ENCODE measurements around the gene CRIP3.

CRIP3 gene

DNA sequence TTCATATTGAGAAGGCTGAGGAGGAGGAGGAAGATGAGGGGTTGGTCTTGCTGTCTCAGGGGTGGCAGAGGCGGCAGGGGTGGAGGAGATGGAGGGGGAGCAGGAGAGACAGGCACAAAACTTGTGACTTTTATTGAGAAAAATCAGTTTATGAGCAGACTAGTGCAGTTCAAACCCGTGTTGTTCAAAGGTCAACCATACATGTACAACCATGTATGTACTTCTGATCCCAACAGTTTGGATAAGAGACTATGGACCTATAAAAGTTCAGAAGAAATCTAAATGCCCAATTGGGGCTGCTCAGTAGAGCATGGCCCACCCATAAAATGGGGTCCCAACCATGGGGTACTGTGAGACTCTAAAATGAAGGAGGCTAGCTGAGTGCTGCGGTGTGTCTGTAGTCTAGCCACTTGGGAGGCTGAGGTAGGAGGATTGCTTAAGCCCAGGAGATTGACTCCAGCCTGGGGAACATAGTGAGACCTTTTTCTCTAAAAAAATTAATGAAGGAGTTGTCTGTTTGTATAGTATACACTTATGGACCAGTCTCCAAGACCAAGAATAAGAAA lies 18.2 kb downstream of the CRIP3 start:
- H3K4me3 ChIP-seq (ENCODE audit: control insufficient read depth, low read depth, low read length): no peak overlapping the region
- no peak for DNase-seq (ENCODE audit: low read depth)
- TF ChIP-seq, protein P1, sequence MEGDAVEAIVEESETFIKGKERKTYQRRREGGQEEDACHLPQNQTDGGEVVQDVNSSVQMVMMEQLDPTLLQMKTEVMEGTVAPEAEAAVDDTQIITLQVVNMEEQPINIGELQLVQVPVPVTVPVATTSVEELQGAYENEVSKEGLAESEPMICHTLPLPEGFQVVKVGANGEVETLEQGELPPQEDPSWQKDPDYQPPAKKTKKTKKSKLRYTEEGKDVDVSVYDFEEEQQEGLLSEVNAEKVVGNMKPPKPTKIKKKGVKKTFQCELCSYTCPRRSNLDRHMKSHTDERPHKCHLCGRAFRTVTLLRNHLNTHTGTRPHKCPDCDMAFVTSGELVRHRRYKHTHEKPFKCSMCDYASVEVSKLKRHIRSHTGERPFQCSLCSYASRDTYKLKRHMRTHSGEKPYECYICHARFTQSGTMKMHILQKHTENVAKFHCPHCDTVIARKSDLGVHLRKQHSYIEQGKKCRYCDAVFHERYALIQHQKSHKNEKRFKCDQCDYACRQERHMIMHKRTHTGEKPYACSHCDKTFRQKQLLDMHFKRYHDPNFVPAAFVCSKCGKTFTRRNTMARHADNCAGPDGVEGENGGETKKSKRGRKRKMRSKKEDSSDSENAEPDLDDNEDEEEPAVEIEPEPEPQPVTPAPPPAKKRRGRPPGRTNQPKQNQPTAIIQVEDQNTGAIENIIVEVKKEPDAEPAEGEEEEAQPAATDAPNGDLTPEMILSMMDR (IDR thresholded peaks at IDR 0.05; ENCODE audit: control insufficient read depth, insufficient read depth, low read depth, low read length, missing control alignments): no peak

DNA sequence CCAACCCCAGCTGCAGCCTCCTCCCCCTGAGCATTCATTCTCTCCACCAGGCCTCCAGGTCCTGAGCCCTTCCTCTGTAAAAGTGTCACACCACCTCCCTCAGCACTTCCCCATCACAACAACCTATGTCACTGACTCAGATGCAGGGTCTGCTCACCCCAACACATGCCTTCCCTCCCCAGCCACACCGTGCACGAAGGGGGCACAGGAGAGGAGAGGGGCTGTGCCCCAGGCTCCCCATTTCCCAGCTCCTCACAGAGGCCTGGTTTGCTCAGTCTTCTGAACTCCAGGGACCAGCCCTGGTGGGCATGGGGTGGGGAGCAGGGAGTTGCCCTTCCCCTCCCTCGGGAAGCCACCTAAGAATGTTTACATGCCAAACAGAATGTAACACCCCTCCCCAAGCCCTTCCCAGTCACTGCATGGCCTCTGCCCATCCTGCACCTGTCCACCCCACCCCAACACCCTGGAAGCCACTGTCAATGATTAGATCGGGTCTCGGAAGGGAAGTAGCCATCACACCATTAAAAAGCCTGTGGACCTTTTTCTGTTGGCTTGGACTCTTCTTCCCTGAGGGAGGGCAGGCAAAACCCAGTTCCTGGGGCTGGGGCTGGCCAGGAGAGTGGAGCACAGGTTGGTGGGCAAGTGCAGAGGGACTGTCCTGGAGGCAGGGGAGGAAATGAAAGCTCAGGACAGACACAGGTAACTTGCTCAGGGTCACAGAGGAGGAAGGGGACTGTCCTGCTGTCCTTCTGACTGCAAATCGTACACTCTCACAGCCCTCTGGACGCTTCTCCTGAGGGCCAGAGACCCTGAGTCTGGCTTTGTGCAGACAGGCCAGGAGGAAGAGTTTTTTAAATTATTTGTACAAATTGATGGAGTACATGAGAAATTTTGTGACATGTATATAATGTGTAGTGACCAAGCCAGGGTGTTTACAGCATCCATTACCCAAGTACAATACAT lies 20.6 kb downstream of the CRIP3 start:
- no peak overlapping the region for H3K4me3 ChIP-seq (ENCODE audit: control insufficient read depth, low read depth, low read length)
- TF ChIP-seq, protein P1 (IDR thresholded peaks at IDR 0.05; ENCODE audit: control insufficient read depth, insufficient read depth, low read depth, low read length, missing control alignments): no peak
- no peak for DNase-seq (ENCODE audit: low read depth)

DNA sequence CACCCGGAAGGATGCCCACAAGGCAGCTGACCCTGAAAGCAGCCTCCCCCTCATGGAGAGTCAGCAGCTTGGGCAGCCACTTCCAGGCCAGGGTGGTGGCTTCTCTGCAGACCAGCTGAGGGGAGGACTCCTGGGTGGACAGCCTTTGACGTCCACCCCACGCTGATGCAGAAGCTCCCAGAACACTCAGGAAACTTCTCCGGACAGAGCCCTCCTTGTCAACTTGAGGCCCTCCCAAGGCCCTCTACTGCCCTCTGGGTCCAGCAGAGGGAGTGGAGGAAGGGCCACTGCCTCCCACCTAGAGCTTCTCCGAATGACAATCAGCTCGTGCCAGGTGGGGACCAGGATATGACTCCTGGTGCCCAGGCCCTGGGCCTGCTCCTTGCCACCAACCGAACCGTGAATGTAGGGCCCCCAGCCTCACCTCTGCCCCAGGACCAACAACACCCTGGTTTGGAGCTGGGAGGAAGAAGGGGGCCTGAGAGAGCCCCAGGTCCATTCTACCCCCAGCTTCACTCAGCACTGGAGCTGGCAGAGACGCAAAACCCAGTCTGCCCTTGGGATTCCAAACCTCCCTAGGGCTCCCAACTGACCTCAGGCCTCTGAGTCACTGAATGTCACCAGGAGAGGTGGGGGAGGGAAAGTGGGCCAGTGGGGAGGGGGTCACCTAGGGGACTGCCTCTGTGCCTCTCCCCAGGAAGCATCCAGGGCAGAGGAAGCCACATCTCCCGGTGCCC lies 21.5 kb downstream of the CRIP3 start:
- no peak for DNase-seq (ENCODE audit: low read depth)
- no peak overlapping the region for H3K4me3 ChIP-seq (ENCODE audit: control insufficient read depth, low read depth, low read length)
- TF ChIP-seq, protein P1 (IDR thresholded peaks at IDR 0.05; ENCODE audit: control insufficient read depth, insufficient read depth, low read depth, low read length, missing control alignments): peak; percentile 25

DNA sequence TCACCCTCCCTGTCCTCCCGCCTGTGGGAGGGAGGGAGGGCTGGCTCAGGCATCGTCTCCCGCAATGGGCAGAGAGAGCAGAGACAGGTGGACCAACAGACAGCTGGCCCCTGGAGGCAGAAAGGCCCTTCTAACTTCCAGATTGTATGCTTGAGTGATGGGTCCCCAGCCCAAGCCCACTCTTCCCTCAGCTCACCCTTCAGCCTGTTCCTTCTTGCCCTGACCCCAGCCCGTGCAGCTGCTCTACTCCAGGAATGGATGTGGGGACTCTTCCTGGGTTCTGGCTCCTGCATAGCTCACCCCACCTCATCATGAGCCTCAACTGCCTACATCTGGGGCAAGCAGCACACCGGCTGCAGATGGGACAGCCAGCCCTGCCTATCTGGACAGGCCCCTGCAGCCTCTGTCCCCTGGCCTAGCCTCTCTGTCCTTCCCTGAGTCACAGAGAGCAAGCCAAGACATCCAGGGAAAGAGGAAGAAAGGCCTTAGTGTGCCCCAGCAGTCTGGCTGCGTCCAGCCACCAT lies 22.1 kb downstream of the CRIP3 start:
- TF ChIP-seq, protein P1 (IDR thresholded peaks at IDR 0.05; ENCODE audit: control insufficient read depth, insufficient read depth, low read depth, low read length, missing control alignments): no peak
- DNase-seq (ENCODE audit: low read depth): no peak
- H3K4me3 ChIP-seq (ENCODE audit: control insufficient read depth, low read depth, low read length): no peak overlapping the region

DNA sequence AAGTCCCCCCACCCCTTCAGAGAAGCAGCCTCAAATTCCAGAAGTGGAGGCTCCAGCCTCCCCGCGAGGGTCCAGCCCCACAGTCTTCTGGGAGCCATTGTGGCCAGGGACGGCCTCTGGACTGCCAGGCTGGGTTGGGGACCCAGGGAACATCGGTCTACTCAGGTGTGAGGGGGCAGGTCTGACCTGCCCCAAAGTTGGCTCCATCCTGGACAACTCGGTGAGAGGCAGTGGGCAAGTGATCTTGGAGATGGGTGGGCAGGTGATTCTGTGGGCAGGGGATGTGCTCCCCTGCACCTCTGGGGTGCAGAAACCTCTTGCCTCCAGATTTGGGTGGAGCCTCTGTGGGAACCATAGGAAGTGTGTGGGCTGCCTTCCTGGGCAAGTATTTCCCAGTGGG lies 22.8 kb downstream of the CRIP3 start:
- TF ChIP-seq, protein P1 (IDR thresholded peaks at IDR 0.05; ENCODE audit: control insufficient read depth, insufficient read depth, low read depth, low read length, missing control alignments): no peak
- H3K4me3 ChIP-seq (ENCODE audit: control insufficient read depth, low read depth, low read length): no peak overlapping the region
- DNase-seq (ENCODE audit: low read depth): no peak

All from AG09309 (cell line).